Transverse colon (tissue), 4 donors: ENCODE results near the gene SRSF12. TPM values are rescaled to one million over a fixed set of nuclear protein-coding genes. Genes with fewer than 3 reads are reported as not detected.

ENCODE experiments used
- DNase-seq: peaks from one replicate; pipeline ENCODE4 v3.0.0-alpha.2; 2019
- H3K27ac ChIP-seq, 4 donors: fragments of 200-600 bp; sonication (generic); 2 replicates each; pipeline ENCODE4 v1.5.1; 2016 to 2018; ENCODE audit warnings: inconsistent platforms in 4 of 4
- H3K27me3 ChIP-seq: fragments of 200-600 bp; sonication (generic); 2 replicates; pipeline ENCODE4 v1.5.1; 2017; ENCODE audit warnings: inconsistent platforms
- H3K36me3 ChIP-seq, 4 donors: fragments of 200-600 bp; sonication (generic); 2 replicates each; pipeline ENCODE4 v1.5.1; 2017 to 2019; ENCODE audit warnings: inconsistent platforms in 4 of 4
- H3K4me1 ChIP-seq, 4 donors: fragments of 200-600 bp; sonication (generic); 2 replicates each; pipeline ENCODE4 v1.5.1; 2017 to 2020; ENCODE audit warnings: inconsistent platforms in 4 of 4
- H3K4me3 ChIP-seq, 4 donors: fragments of 200-600 bp; sonication (generic); 1 replicate in 1 of 4; 2 replicates in 3 of 4; pipeline versions ENCODE4 v1.5.1 to v1.6.1; 2017 to 2019; ENCODE audit warnings: inconsistent platforms in 4 of 4
- H3K9me3 ChIP-seq, 2 donors: fragments of 200-600 bp; sonication (generic); 2 replicates each; pipeline ENCODE4 v1.5.1; 2017 to 2019; ENCODE audit warnings: inconsistent platforms in 2 of 2
- EP300 ChIP-seq: sonication (generic); formaldehyde crosslinking; IDR thresholded peaks from one replicate; pipeline ENCODE4 v1.6.1; 2017; ENCODE audit warnings: antibody characterized with exemption, low read depth
- POLR2A ChIP-seq: fragments of 450-650 bp; IDR thresholded peaks from one replicate; pipeline ENCODE4 v1.6.1; 2016; ENCODE audit warnings: antibody characterized with exemption, mild to moderate bottlenecking, moderate library complexity
- POLR2AphosphoS5 ChIP-seq, 3 donors: sonication (generic); formaldehyde crosslinking; IDR thresholded peaks; one replicate each; pipeline ENCODE4 v1.6.1; 2016; ENCODE audit warnings: antibody characterized with exemption in 3 of 3
- WGBS, 2 donors: methylation state at CpG; one replicate each; pipeline ENCODE4 v1.1.5; 2018; ENCODE audit warnings: low coverage in 1 of 2; 5-methylcytosine and 5-hydroxymethylcytosine counted together
- in situ Hi-C, 4 donors: fragments of 200-750 bp; cut with MboI; loops; one replicate each; pipeline versions ENCODE4 v1.15.0 to v1.15.1; 2017; ENCODE audit warnings: low sequenced_read_pairs in 3 of 4, low pct_ligation_motif_present in 1 of 4, low pct_unique_long_range_greater_than_20kb in 1 of 4
- intact Hi-C: fragments of 100-400 bp; cut with DNase I; formaldehyde crosslinking; loops from one replicate; pipeline ENCODE4 v1.15.1; 2023; ENCODE audit warnings: low total_unique reads
- total RNA-seq, 4 donors: library from RNA; depleted of rRNA; stranded (reverse); fragments of >200 nt; gene quantifications; one replicate each; pipeline ENCODE4 v1.1.0, GENCODE V29; 2016
- TF ChIP-seq, protein P1 (sequence below), 5 experiments: fragments of 200-600 bp in 3 of 5; fragments of 450-650 bp in 2 of 5; sonication (generic) in 3 of 5; IDR thresholded peaks; 1 replicate in 2 of 5; 2 replicates in 3 of 5; pipeline ENCODE4 v1.5.1; 2016 to 2017; ENCODE audit warnings: antibody characterized with exemption in 5 of 5, inconsistent platforms in 3 of 5, mild to moderate bottlenecking in 2 of 5, moderate library complexity in 1 of 5

Gene SRSF12
- total RNA-seq, 4 donors from 2014 or later = not detected

DNA sequence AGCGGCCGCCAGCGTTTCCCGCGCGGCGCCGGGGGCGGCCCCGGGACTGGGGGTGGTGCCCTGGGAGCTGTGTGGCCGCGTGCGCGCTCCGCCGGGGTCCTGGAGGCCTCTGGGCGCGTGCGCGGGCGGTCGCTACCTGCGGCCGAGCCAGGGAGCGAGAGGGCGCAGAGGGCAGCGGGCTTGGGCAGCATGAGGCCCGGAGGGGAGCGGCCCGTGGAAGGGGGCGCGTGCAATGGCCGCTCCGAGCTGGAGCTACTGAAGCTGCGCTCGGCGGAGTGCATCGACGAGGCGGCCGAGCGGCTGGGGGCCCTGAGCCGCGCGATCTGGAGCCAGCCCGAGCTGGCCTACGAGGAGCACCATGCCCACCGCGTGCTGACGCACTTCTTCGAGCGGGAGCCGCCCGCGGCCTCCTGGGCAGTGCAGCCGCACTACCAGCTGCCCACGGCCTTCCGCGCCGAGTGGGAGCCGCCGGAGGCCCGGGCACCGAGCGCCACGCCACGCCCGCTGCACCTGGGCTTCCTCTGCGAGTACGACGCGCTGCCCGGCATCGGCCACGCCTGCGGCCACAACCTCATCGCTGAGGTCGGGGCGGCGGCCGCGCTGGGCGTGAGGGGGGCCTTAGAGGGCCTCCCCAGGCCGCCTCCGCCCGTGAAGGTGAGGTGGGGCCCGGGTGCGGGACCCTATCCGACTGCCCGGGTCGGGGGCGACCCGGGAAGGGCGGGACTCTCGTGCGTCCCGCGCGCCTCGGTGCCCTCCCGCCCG is 28.3 kb upstream of the SRSF12 start, which contains the start of gene PM20D2:
Gene PM20D2, plus strand, starts transcription at position 100 of the 762 bp plus-strand sequence. Its CDS starts 90 bp downstream, at position 190.
- Histone ChIP-seq H3K36me3 (no peaks in the 10 kb centered on the region), H3K9me3 (no peaks in the 10 kb centered on the region), H3K27ac (peak within 1 kb of the TSS; percentile 90 to 95 (median 94)), H3K4me3 (peak within 1 kb of the TSS; percentile 76 to 84 (median 78)), H3K27me3 (no peaks in the 10 kb centered on the region), H3K4me1 (peaks cover 0 to 23% (median 10%) of the 10 kb centered on the region in 4 donors)
- DNase-seq = peak; percentile 77
- in situ Hi-C loops = no loop called here
- TF ChIP-seq POLR2A = peak; percentile 51
- TF ChIP-seq, protein P1, sequence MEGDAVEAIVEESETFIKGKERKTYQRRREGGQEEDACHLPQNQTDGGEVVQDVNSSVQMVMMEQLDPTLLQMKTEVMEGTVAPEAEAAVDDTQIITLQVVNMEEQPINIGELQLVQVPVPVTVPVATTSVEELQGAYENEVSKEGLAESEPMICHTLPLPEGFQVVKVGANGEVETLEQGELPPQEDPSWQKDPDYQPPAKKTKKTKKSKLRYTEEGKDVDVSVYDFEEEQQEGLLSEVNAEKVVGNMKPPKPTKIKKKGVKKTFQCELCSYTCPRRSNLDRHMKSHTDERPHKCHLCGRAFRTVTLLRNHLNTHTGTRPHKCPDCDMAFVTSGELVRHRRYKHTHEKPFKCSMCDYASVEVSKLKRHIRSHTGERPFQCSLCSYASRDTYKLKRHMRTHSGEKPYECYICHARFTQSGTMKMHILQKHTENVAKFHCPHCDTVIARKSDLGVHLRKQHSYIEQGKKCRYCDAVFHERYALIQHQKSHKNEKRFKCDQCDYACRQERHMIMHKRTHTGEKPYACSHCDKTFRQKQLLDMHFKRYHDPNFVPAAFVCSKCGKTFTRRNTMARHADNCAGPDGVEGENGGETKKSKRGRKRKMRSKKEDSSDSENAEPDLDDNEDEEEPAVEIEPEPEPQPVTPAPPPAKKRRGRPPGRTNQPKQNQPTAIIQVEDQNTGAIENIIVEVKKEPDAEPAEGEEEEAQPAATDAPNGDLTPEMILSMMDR (IDR thresholded peaks at IDR 0.05) = no peak
- TF ChIP-seq POLR2AphosphoS5 (IDR thresholded peaks at IDR 0.05) = peak; percentile 48 to 73 (median 72)
- 1% methylated on average over 57 of the region's 102 CpGs; no CpG with 5 or more reads in 1 of the 2 donors for WGBS, 2 donors
- intact Hi-C loops = loop anchor here (2.0 to 5.0 kb wide), 2 partner anchors 109 to 123 kb away; no protein-coding TSS in a partner anchor

DNA sequence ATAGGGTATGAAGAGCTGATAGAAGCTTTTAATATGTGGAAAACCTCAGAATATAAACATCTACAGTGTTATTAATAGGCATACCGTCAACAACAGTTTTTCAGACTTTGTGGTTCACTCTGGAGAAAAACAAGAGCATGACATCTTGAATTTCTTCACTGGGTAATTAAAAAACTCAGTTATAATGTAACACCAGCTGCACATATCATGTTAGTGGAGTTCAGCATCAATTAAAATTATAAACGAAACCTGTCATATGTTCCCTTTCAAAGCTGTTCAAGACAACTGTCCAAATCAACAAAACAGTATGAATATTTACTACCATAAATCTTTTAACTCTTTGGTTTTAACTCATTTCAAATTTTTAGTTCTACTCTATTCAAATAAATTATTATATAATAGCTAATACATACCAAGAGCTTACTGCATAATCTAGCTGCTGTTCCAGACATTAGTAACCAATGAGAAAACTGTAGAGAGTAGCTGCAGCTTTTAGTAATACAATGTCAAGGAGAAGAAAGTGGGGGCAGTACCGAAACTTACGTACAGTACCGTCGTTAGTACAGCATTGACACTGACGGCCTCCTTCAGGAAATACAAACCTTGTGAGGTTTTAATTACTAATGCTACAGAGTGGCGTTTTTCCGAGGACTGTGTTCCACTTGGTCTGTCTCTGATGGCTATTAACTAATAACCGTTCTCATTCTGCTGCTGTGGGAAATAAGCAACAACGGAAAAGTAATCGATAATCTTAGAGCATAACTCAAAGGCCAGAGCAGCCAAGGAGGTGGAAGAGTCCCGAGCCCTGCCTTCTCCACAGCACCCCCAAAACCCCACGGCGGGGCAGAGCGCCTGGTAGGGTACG is 27.5 kb upstream of the SRSF12 start:
- intact Hi-C loops = loop anchor here (5.0 kb wide), 1 partner anchor 108 kb away; no protein-coding TSS in a partner anchor
- Histone ChIP-seq H3K4me3 (peak overlapping the region; percentile 76 to 84 (median 78)), H3K27me3 (no peaks in the 10 kb centered on the region), H3K36me3 (no peaks in the 10 kb centered on the region), H3K27ac (peak overlapping the region; percentile 90 to 95 (median 94)), H3K9me3 (no peaks in the 10 kb centered on the region), H3K4me1 (peaks cover 0 to 30% (median 10%) of the 10 kb centered on the region in 4 donors)
- in situ Hi-C loops = no loop called here
- DNase-seq = no peak
- WGBS, 2 donors = 3 to 15% methylated on average over 5 to 17 of the region's 17 CpGs
- TF ChIP-seq POLR2AphosphoS5 (IDR thresholded peaks at IDR 0.05) (no peak), EP300 (no peak), POLR2A (no peak)
- TF ChIP-seq, protein P1 (IDR thresholded peaks at IDR 0.05) = no peak

DNA sequence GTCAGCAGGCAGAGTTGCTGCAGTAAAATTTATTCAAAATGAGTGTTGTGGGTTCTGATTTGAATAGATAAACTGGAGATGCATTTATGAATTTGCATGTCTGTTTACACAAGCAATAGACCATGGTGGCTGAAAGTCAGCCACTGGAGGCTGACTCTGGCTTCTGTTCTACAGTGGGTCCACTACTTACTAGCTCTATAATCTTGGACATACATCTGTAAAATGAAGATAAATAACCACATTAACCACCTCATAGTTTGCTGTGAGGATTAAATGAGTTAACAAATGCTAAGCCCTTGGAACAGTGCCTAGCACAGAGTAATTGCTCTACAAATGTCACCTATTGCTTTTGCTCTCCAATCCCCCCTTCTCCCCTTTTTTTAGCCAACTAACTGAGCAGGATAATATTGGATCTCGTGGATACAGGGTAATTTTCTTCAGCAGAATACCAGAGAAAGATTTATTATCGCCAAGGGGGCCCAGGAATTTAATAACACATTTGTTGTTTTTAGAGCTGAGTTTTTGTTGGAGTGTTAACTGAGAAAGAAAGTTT is 26.6 kb upstream of the SRSF12 start:
- no peak for DNase-seq
- H3K27me3 ChIP-seq = no peaks in the 10 kb centered on the region
- peak overlapping the region in 2 of 4 donors; percentile 90 to 95 for H3K27ac ChIP-seq
- intact Hi-C loops (no loop called here), in situ Hi-C loops (no loop called here)
- no peaks in the 10 kb centered on the region for H3K36me3 ChIP-seq
- TF ChIP-seq POLR2AphosphoS5 (IDR thresholded peaks at IDR 0.05) (no peak), POLR2A (no peak), EP300 (no peak)
- TF ChIP-seq, protein P1 (IDR thresholded peaks at IDR 0.05) = no peak
- H3K4me3 ChIP-seq = no peak overlapping the region
- H3K9me3 ChIP-seq = no peaks in the 10 kb centered on the region
- H3K4me1 ChIP-seq = peaks cover 6 to 39% (median 14%) of the 10 kb centered on the region in 4 donors
- WGBS, 2 donors = 48 to 51% methylated on average over 2 of the region's 2 CpGs
